ENCODE measurements around the gene FCHO2.

DNA sequence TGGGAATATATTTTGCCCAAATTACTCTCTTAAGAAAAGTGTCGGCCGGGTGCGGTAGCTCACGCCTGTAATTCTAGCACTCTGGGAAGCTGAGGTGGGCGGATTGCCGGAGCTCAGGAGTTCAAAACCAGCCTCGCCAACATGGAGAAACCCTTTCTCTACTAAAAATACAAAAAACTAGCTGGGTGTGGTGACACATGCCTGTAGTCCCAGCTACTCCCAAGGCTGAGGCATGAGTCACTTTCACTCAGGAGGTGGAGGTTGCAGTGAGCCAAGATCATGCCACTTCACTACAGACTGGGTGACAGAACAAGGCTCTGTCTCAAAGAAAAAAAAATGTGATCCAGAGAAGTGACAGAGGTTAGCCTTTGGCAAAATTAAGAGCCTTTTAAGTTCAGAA is 138.1 kb downstream of the FCHO2 start:
- TF ChIP-seq, protein P1, sequence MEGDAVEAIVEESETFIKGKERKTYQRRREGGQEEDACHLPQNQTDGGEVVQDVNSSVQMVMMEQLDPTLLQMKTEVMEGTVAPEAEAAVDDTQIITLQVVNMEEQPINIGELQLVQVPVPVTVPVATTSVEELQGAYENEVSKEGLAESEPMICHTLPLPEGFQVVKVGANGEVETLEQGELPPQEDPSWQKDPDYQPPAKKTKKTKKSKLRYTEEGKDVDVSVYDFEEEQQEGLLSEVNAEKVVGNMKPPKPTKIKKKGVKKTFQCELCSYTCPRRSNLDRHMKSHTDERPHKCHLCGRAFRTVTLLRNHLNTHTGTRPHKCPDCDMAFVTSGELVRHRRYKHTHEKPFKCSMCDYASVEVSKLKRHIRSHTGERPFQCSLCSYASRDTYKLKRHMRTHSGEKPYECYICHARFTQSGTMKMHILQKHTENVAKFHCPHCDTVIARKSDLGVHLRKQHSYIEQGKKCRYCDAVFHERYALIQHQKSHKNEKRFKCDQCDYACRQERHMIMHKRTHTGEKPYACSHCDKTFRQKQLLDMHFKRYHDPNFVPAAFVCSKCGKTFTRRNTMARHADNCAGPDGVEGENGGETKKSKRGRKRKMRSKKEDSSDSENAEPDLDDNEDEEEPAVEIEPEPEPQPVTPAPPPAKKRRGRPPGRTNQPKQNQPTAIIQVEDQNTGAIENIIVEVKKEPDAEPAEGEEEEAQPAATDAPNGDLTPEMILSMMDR (IDR thresholded peaks at IDR 0.05): no peak
- no peak for TF ChIP-seq POLR2AphosphoS5 (IDR thresholded peaks at IDR 0.05; ENCODE audit: low read depth, low read length)
- TF ChIP-seq, protein P2, sequence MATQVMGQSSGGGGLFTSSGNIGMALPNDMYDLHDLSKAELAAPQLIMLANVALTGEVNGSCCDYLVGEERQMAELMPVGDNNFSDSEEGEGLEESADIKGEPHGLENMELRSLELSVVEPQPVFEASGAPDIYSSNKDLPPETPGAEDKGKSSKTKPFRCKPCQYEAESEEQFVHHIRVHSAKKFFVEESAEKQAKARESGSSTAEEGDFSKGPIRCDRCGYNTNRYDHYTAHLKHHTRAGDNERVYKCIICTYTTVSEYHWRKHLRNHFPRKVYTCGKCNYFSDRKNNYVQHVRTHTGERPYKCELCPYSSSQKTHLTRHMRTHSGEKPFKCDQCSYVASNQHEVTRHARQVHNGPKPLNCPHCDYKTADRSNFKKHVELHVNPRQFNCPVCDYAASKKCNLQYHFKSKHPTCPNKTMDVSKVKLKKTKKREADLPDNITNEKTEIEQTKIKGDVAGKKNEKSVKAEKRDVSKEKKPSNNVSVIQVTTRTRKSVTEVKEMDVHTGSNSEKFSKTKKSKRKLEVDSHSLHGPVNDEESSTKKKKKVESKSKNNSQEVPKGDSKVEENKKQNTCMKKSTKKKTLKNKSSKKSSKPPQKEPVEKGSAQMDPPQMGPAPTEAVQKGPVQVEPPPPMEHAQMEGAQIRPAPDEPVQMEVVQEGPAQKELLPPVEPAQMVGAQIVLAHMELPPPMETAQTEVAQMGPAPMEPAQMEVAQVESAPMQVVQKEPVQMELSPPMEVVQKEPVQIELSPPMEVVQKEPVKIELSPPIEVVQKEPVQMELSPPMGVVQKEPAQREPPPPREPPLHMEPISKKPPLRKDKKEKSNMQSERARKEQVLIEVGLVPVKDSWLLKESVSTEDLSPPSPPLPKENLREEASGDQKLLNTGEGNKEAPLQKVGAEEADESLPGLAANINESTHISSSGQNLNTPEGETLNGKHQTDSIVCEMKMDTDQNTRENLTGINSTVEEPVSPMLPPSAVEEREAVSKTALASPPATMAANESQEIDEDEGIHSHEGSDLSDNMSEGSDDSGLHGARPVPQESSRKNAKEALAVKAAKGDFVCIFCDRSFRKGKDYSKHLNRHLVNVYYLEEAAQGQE (IDR thresholded peaks at IDR 0.05; ENCODE audit: insufficient read depth in 1 of 2, low read depth in 2 of 2, low read length in 1 of 2): no peak

Measured in Panc1 (cell line).